Measurements from ENCODE around the gene DST. TPM values are rescaled to one million over a fixed set of nuclear protein-coding genes. Genes with fewer than 3 reads are reported as not detected.

Gene DST
- total RNA-seq, 1 donor from 2014 or later, result 147 TPM

DNA sequence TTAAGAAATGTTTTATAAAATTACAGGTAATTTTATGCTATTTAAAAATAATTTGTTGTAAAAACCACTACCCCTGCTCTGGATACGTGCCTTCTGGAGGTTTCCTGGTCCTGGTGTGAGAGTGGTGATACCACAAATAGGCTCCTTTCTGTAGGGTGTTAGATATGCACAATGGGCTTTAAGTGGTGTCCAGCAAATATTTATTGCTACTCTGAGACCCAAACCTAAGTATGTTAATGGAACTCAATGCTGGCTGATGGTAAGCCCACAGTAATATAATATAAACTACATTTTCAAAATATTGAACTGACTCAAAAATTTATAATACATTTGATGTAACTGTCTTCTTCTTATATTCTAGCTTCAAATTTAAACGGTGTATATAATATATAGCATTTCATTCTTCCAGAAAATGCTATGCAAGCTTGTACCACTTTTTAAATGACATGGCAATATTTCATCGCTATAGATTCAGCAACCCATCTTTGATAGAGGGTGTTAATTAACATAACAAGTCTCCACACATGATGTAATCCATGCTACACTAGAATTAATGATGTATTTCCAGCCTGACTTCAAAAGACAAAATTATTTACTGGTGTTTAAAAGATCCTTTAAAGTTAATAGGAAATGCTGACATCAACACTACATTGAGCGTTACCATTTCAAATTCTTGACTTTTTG lies 161.9 kb downstream of the DST start:
- ATAC-seq, result no peak

DNA sequence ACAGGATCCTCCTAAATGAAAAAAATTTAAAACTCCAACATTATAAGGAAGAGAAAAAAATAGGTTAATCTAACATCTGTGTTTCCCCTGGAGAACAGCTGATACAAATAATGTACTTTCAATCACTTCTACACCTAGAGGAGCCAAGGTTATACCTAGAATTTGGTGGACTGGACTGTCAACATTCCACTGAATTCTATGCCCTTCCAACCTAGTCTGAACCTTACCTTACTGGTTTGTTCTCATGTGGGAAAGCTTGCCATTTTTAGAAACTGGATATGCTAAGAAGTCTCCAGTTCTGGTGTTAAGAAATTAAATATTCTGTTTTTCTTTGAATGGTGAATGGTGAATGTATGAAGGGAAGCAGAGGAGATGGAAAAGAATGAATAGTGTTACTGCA lies 162.4 kb downstream of the DST start:
- ATAC-seq, result no peak

DNA sequence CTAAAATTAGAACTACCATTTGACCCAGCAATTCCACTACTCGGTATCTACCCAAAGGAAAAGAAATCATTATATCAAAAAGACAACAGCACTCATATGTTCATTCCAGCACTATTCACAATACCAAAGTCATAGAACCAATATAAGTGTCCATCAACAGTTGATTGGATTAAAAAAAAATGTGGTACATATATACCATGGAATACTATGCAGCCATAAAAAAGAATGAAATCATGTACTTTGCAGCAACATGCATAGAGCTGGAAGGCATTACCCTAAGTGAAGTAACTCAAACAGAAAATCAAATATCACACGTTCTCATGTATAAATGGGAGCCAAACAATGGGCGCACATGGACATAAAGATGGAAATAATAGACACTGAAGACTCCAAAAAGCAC lies 163.3 kb downstream of the DST start:
- ATAC-seq, result no peak

DNA sequence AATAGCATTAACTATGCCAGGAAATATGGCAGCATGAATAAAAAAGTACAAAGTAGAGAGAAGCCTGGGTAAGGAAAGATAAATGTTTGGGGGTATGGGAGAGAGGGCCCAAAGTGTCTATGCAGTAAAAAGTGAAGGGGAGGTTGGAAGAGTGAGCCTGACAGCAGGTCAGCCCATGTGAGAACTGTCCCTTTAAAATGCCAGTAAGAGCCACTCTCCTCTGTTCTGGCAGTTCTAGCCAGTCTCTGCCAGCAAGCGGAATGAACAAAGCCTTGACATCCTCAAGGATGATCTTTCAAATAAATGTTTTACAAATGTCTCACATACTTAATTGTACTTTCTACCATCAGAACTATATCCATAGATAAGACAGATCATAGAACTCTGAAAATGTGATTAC lies 164.5 kb downstream of the DST start:
- no peak for ATAC-seq

DNA sequence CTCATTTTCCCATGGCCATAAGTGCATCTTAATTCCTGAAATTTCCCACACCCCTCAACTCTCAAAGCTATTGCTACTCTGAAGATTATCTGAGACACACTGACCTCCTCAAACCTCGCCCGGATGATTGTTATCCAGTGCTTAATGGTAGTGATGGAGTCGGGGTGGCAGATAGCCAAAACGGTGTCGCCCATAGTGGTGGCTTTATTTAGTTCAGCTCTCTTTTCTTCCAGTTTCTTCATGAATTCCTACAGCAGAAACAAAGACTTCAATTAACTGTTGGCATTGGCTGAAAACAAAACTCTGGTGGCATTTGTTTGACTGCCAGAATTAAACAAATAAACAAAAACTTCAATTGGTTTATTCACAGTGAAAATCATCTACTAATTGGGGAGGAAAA lies 165.4 kb downstream of the DST start:
- no peak for ATAC-seq

DNA sequence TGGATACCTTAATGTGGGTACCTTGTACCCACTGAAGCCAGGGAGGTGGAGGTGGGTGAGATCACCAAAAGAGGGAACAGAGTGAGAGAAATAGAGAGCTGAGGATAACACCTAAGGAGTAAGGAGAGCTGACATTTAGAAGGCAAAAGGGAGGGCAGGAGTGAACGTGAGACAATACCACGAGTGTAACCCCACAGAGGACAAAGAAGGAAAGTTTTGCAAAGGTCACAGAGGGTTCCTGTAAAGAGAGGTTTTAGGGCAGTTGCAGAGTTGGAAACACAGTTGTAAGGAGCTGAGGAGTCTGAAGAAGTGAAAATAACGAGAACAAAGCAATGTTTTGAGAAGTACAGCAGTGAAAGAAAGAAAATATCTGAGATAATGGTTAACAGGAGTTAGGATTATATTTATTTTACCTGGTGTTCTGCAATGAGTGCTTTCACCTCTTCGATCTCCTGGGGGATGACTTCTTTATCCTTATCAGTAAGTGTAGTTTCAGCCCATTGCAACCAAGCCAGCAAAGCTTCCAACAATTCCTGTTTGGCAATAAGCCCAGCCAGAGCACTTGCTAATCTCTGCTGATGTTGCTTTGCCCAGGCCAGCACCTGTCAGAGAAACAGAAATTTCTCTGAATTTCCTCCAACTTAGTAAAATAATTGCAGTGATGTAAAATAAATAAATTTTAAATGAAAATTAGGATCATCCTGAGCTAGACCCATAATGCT lies 166.8 kb downstream of the DST start:
- ATAC-seq, result no peak

DNA sequence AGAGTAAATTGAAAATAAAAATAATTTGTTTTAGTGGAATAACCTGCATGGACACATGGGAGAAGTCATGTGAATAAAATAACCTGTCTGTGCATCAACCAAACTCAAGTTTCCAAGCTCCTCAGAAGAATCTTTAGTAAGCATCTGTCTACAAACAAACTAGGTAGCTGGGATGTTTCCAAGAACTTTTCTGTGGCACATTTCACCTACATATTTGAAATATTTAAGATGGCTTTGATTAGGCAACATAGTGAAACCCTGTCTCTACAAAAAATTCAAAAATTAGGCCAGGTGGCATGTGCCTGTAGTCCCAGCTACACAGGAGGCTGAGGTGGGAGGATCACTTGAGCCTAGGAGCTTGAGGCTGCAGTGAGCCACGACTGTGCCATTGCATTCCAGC lies 168.2 kb downstream of the DST start:
- ATAC-seq, result no peak

DNA sequence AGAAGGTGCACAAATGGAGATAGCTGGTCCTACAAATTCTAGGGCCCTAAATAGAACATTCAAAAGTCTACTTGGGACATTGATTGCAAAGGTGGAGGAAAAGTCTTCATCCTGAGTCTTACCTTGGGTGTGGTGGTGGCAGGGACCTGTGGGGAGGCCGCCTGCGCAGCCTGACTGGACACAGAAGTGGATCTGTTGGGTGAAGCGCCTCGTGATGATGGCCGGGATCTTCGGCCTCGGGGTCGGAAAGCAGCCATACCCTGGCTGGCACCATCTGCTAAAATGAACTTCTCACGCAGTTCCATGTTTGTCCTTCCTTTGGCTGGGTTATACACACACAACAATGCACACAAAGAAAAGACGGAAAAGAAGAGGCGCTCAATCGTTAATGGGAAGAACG lies 179.2 kb downstream of the DST start:
- ATAC-seq, result no peak

DNA sequence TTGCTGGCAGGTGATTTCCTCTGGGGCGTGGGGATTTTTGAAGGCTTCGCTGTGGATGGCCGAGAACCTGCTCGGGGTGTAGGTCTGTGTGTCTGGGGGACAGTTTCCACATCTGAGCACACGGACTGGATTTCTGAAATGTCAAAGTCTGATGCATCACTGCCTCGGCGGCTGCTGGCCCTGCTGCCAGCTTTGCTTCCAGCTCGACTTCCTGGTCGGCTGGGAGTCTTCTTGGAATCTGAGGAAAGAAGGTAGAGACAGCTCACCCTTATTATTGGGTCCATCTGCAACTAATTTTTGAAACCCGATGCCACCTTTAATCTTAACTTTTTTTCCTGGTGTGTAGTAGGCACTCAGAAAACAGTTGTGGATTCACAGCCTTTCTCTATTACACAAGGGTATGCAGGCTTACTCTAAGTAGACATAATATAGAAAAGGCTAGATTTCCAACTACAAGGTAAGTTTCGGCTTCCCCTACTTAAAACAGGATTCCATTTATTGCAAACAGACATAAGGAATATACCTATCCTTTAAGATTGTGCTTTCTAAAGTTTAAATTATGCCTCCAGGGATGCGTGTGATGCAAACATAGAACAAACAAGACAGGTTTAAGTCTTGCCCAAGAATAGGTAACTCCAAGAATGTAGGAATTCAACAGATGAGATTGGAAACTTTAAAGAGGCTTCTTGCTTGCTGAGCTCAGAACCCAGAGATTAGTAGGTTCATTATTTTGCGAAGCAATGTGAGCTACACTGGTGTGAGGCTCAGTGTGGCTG lies 183.5 kb downstream of the DST start:
- ATAC-seq, result no peak

DNA sequence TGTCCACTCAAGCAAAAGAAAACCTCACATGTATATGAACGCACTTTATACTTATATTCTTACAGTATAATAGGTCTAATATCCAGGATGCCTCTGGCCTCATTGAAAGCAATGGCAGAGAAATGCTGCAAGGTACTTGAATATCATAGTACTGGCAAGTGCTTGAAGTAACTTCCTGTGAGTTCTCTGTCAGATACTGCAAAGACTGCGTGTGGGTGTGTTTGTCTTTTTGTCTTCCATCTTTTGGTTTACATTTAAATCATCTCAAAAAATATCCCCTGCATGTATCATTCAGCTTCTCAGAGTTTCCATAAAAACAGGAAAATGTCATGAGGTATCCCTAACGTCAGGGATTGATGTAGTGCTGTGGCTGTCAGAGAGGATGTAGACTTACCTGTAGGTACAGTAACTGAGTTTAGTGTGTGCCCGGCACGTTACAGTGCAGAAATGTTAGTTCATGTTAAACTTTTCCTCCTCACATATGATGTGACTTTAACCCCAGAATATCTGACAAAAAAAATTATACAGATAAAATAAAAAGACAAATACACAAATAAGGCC lies 184.3 kb downstream of the DST start:
- no peak for ATAC-seq

DNA sequence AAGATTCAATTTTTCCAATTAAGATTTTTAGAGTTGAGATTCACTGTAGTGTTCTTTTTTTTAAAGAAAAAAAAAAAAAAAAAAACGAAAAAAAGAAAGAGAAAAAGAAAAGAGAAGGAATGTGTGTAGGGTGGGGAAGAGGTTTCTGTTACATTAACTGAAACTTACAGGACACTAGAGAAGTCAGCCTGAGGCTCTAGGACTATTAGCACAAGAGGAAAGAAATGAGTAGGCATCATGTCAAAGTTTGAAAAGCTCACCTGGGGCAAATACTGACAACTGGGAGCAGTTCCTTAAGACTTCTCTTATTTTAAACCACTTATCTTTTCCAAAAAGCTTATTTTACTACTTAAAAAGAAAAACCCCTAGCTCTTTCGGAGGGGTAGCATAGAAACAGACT lies 185.9 kb downstream of the DST start:
- ATAC-seq, result no peak

DNA sequence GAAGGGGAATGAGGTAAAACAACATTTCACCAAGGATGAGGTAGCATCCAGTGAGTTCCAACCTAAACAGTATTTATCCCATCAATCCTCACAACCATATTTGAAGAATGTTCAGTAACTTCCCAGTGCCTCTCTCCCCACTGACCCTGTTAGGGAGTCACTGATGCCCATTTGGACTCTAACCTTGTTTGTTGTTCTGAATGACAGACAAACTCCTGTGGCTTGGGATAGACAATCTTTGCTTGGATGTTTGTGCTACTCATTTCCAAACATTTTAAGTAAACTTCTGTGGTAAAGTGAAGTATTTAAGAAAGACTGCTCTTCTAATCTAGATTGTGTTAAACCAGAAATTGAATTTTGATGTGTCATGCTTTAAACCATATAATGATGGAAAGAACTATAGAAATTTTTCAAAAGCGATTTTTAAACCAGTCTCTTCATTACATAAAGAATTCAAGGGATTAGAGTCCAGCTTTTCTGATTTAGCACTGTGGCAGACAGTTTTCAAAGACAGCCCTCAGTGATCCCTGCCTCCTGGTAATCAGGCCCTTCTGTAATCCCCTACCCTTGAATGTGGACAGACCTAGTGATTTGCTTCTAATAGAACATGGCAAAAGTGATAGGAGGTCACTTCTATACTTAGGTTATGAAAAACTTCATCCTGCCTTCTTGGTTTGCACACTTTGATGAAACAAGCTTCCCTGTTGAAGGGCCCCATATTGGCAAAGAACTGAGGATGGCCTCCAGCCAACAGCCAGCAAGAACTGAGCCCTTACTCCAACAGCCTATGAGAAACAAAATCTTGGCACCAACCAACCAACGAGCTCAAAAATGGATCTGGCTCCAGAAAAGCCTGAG lies 191.6 kb downstream of the DST start:
- ATAC-seq, result no peak

DNA sequence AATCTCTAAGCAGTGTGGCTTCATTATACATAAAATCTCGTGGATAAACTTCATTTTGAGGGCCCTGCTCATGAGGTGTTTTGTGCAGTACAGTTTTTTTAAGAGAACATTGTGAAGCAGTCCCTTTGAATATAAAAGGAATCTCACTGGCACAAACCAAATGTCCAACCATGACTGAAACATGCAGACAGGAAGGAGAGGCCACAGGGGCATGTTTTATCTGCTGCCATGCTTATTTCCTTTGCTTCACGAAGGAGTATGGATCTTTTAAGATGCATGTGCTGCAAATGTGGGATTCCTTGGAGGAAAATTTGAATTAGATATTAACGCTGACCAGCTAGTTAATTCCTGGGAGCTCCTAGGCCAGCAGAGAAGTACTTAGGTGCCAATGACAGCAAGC lies 192.3 kb downstream of the DST start:
- ATAC-seq, result no peak

DNA sequence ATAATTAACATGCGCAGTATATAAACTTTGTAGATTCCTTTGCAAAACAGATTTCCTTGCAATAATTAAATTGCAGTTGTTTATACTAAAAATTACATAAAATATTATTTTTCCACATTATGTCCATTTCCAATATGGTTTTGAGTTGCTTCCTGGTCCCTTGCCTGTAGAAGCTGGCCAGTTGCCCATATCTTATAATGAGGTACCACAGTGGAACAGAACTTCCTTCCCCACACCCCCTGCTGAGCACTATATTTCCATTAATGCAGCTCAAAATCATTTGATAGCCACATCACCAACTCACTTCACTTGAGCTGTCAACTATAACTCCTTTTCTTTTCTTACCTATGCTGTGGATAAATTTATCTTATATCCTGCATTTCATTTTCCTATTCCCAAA lies 194.6 kb downstream of the DST start:
- ATAC-seq, result no peak

DNA sequence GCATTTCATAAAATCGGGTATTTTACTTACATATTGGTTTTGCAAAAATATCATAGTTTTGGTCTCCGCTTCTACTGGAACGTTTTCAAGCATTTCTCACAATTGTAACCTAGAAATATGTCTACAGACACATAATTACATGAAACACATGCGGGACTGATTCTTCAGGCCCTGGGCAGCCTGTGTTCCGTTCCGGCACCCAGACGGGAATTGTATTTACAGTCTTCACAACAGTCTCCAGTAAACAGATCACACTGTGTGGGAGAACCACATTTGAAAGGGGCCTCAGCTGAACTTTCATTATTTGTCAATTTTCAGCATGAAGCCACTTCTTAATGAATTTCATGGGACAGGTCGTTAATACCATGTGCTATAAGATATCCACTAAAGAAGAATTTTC lies 196.9 kb downstream of the DST start:
- no peak for ATAC-seq

DNA sequence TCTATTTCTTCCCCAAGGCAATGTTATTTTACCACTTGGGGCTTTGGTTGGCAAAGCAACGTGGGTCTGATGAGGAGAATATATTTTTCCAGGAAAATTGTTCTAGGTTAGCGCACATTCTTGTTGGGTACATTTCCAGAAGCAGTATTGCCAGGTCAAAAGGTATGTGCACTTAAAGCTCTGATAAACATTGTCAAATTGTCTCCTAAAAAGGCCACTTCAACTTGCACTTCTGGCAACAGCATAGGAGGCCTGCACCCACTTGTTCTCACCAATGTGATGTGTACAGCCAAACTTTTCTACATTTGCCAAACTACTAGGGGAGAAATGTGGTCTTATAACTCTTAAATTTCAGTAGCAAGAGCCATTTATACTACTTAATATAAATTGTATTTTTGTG lies 197.8 kb downstream of the DST start:
- no peak for ATAC-seq

DNA sequence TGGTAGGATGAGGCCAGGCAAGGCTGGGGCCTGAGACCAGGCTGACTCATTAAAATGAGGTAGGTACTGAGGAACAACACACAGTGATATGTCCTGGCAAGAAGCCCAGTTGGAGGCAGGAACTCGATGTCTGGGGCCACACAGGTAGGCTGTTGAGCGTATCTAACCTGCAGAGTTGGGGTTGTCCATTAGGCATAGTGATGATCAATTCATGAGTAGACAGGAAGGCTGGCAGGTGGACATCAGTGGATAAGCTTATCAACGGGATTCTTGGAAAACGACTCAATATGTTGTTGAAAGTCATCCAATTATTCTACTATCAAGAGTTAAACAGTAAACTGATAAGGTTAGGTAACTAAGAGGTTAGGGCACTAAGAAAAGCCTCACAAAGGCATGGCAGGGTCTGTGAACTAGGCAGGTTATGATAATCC lies 202.1 kb downstream of the DST start:
- ATAC-seq, result no peak

DNA sequence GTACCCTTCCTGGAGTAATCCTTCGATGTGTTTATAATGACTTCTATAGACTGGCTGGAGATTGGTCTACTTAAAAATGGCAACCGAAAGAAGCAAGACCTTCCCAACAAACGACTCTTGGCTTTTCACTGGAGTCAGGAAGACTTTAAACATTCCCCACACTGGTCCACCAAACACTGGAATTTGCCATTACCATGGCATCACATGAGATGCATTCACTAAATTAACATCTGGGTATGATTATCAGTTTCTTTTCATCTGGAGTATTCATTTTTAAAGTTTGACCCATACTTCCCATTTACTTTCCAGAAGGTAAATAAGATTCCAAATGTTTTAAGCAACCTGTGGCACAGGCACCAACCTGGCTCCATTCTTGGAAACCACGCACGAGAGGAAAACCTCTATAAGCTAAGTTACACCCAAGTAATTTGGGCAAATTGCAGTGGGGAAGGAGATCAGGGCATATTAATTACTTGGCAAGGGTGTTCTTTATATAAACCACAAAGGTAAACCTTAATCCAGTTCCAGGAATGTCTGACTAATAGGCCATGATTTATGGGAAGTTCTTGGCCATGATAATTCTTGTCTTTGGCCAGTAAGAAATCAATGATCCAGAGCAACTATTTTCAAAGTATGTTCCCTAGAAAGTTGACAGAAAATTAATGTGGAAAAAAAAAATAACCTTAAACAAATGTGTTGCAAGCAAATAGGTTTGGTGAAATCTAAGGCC lies 205.4 kb downstream of the DST start:
- peak; percentile 78 for ATAC-seq

DNA sequence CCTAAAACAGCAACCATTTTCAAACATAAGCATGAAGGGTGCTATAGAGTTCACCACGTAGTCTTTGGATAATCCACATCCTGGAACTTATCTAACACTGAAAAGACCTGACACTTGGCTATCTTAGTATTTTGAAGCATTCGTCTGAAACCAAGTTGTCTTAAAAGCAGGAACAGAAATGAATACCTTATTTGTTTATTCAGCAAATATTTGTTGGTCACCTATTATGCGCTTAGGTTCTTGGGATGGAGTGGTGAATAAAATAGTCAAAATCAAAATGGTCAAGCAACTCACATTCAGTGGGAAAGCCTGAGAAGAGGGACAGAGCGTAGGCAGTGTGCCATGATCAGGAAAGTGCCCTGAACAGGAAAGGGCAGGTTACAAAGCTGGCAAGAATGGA lies 206.9 kb downstream of the DST start:
- ATAC-seq, result no peak

DNA sequence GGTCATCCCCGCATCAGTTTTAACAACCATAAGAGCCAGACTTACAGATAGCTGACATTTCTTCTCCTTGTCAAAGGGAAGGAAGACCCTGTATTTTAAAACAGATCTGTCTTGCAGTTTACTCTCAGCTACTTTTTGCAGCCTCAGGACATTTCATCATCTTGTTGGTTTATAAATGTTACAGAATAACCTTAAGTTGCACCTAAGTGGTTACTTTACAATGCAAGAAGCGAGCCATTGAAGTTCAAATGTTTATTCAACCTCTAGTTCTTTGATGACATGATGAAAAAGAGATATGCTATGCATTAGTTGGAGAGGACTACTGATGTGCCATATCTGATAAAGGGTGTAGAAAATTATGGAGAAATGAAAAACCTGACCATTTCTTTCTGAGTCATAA lies 207.4 kb downstream of the DST start:
- no peak for ATAC-seq

DNA sequence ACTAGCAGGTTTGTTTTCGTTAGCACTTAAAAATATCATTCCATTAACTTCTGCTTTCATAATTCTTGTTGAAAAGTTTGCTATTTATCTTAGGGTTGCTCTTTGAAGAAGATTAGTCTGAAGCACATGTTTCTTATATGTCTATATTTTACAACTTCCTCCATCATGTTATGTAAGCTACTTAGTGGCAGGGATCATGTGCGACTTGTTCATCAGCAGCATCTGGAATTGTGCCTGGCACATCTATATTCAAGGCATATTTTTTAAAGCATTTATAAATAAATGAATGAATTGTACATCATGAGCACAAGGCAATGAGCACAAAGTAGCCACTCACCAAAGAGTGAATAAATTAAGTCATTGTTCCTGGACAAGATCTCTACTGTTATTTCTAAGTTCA lies 208.1 kb downstream of the DST start:
- no peak for ATAC-seq

DNA sequence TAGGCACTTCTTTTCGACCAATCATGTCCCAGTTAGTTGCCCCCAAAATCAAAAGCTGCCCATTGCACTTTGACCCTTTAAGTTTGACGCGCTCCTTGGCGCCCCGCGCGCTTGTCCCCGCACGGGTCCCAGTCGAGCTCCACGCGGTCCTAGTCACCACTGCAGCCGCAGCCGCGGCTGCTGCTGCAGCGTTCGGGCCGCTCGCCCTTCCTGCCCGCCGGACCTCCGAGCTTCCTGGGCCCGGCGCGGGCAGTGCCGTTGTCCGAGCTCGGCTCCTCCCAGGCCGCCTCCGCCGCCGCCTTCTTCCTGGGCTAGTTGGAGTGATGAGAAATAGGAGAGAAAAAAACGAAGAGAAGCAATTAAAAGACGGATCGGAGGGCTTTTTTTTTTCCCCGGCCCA lies 209.6 kb downstream of the DST start:
- no peak for ATAC-seq

Data from esophagus mucosa (tissue), 1 donor.